B cell (primary cell): Measurements from ENCODE around the gene NAP1L1.

Experiments used
- CTCF ChIP-seq: fragments of 200-600 bp; IDR thresholded peaks from one replicate; pipeline ENCODE4 v1.8.0; 2022; ENCODE audit warnings: antibody characterized with exemption, mild to moderate bottlenecking
- EZH2 ChIP-seq: IDR thresholded peaks from 2 replicates; pipeline ENCODE4 v1.6.1; 2012; ENCODE audit warnings: borderline replicate concordance, low read depth, mild to moderate bottlenecking, moderate library complexity, low read length; ENCODE audit not compliant: insufficient read depth, poor library complexity, severe bottlenecking

GRCh38 chr12:75996861-75997447 is 87.5 kb downstream of the NAP1L1 start:
- no peak for TF ChIP-seq CTCF
- no peak for TF ChIP-seq EZH2
